IPS-20b (cell line): ENCODE measurements around the gene CHD6.

Experiments used
- H3K27ac ChIP-seq: one replicate; pipeline ENCODE4 v1.5.1; 2013; ENCODE audit warnings: low read length
- H3K27me3 ChIP-seq: 2 replicates; pipeline ENCODE4 v1.6.1; 2013; ENCODE audit warnings: mild to moderate bottlenecking, low read length, inconsistent platforms; ENCODE audit not compliant: insufficient read depth
- H3K36me3 ChIP-seq: 2 replicates; pipeline ENCODE4 v1.6.1; 2013; ENCODE audit warnings: low read depth, mild to moderate bottlenecking, inconsistent platforms, low read length, moderate library complexity; ENCODE audit not compliant: insufficient read depth
- H3K4me1 ChIP-seq: 2 replicates; pipeline ENCODE4 v1.6.1; 2013; ENCODE audit warnings: mild to moderate bottlenecking, control low read depth, inconsistent platforms, low read length, moderate library complexity; ENCODE audit not compliant: insufficient read depth
- H3K4me3 ChIP-seq: 2 replicates; pipeline ENCODE4 v1.5.1; 2013; ENCODE audit warnings: mild to moderate bottlenecking, low read length, inconsistent platforms
- H3K9ac ChIP-seq: 2 replicates; pipeline ENCODE4 v1.6.1; 2013; ENCODE audit warnings: low read depth, mild to moderate bottlenecking, inconsistent platforms, low read length, moderate library complexity
- H3K9me3 ChIP-seq: 2 replicates; pipeline ENCODE4 v1.6.1; 2013; ENCODE audit warnings: mild to moderate bottlenecking, low read depth, low read length, inconsistent platforms; ENCODE audit not compliant: insufficient read depth

Gene CHD6

GRCh38 chr20:41366546-41367392, 251.4 kb downstream of the CHD6 start, which contains the start of gene EMILIN3:
EMILIN3 (minus strand) TSS chr20:41366818; CDS start chr20:41366634, 184 bp downstream.
- Histone ChIP-seq H3K9me3 (peaks cover 3% of the 10 kb centered on the region; the same call in 1 of the 2 replicates), H3K27ac (no peak within 1 kb of the TSS), H3K4me1 (no peaks in the 10 kb centered on the region; the same call in 1 of the 2 replicates), H3K4me3 (peak within 1 kb of the TSS; percentile 72), H3K9ac (peak within 1 kb of the TSS; percentile 45; the same call in 1 of the 2 replicates), H3K27me3 (peaks cover 60% of the 10 kb centered on the region), H3K36me3 (no peaks in the 10 kb centered on the region)

- no peaks in the 10 kb centered on the region; the same call in 1 of the 2 replicates for H3K4me1 ChIP-seq
- peak overlapping the region; percentile 58; the same call in 1 of the 2 replicates for H3K4me3 ChIP-seq
- H3K9ac ChIP-seq: no peak overlapping the region
- H3K27me3 ChIP-seq: peaks cover 60% of the 10 kb centered on the region
- no peaks in the 10 kb centered on the region for H3K36me3 ChIP-seq
- no peak overlapping the region for H3K27ac ChIP-seq
- H3K9me3 ChIP-seq: no peaks in the 10 kb centered on the region; the same call in 1 of the 2 replicates
These were observed 252.2 kb downstream of the CHD6 start for GRCh38 chr20:41365777-41366545.

- Histone ChIP-seq H3K9ac (no peak overlapping the region), H3K4me1 (no peaks in the 10 kb centered on the region; the same call in 1 of the 2 replicates), H3K27me3 (peaks cover 58% of the 10 kb centered on the region), H3K36me3 (no peaks in the 10 kb centered on the region), H3K4me3 (peak overlapping the region; percentile 58; the same call in 1 of the 2 replicates), H3K27ac (no peak overlapping the region), H3K9me3 (no peaks in the 10 kb centered on the region)
These were observed 253.0 kb downstream of the CHD6 start for GRCh38 chr20:41364967-41365765.

GRCh38 chr20:41364236-41364855, 253.8 kb downstream of the CHD6 start:
- H3K9ac ChIP-seq: no peak overlapping the region
- no peaks in the 10 kb centered on the region for H3K36me3 ChIP-seq
- peaks cover 50% of the 10 kb centered on the region for H3K27me3 ChIP-seq
- no peaks in the 10 kb centered on the region for H3K9me3 ChIP-seq
- H3K27ac ChIP-seq: no peak overlapping the region
- H3K4me3 ChIP-seq: no peak overlapping the region
- H3K4me1 ChIP-seq: no peaks in the 10 kb centered on the region; the same call in 1 of the 2 replicates

- Histone ChIP-seq H3K4me3 (no peak overlapping the region), H3K9me3 (no peaks in the 10 kb centered on the region), H3K36me3 (no peaks in the 10 kb centered on the region), H3K27me3 (peaks cover 45% of the 10 kb centered on the region), H3K27ac (no peak overlapping the region), H3K9ac (no peak overlapping the region), H3K4me1 (no peaks in the 10 kb centered on the region; the same call in 1 of the 2 replicates)
These were observed 254.6 kb downstream of the CHD6 start for GRCh38 chr20:41363601-41364000.

GRCh38 chr20:41362748-41363140, 255.4 kb downstream of the CHD6 start:
- H3K27me3 ChIP-seq: peaks cover 38% of the 10 kb centered on the region
- no peaks in the 10 kb centered on the region; the same call in 1 of the 2 replicates for H3K4me1 ChIP-seq
- no peaks in the 10 kb centered on the region for H3K36me3 ChIP-seq
- H3K27ac ChIP-seq: no peak overlapping the region
- no peak overlapping the region for H3K9ac ChIP-seq
- no peaks in the 10 kb centered on the region for H3K9me3 ChIP-seq
- no peak overlapping the region for H3K4me3 ChIP-seq

GRCh38 chr20:41361757-41362747, 256.1 kb downstream of the CHD6 start:
- Histone ChIP-seq H3K9ac (no peak overlapping the region), H3K4me1 (no peaks in the 10 kb centered on the region; the same call in 1 of the 2 replicates), H3K36me3 (no peaks in the 10 kb centered on the region), H3K9me3 (no peaks in the 10 kb centered on the region), H3K4me3 (no peak overlapping the region), H3K27me3 (peaks cover 31% of the 10 kb centered on the region), H3K27ac (no peak overlapping the region)

GRCh38 chr20:41360831-41361756, 257.1 kb downstream of the CHD6 start:
- no peaks in the 10 kb centered on the region for H3K4me1 ChIP-seq
- no peak overlapping the region for H3K4me3 ChIP-seq
- no peak overlapping the region for H3K27ac ChIP-seq
- no peaks in the 10 kb centered on the region for H3K9me3 ChIP-seq
- peaks cover 25% of the 10 kb centered on the region for H3K27me3 ChIP-seq
- H3K9ac ChIP-seq: no peak overlapping the region
- no peaks in the 10 kb centered on the region for H3K36me3 ChIP-seq

GRCh38 chr20:41359541-41360011, 258.6 kb downstream of the CHD6 start:
- H3K4me3 ChIP-seq: no peak overlapping the region
- H3K9me3 ChIP-seq: no peaks in the 10 kb centered on the region
- H3K9ac ChIP-seq: no peak overlapping the region
- H3K27ac ChIP-seq: no peak overlapping the region
- H3K27me3 ChIP-seq: peaks cover 10% of the 10 kb centered on the region
- no peaks in the 10 kb centered on the region for H3K4me1 ChIP-seq
- no peaks in the 10 kb centered on the region for H3K36me3 ChIP-seq
